ENCODE results near the gene ATL2.
"Not testable (repeated sequence)": the region's sequence is repeated elsewhere in the genome, so short reads cannot be mapped to it uniquely, and the experiment has no call there.

Gene ATL2

DNA sequence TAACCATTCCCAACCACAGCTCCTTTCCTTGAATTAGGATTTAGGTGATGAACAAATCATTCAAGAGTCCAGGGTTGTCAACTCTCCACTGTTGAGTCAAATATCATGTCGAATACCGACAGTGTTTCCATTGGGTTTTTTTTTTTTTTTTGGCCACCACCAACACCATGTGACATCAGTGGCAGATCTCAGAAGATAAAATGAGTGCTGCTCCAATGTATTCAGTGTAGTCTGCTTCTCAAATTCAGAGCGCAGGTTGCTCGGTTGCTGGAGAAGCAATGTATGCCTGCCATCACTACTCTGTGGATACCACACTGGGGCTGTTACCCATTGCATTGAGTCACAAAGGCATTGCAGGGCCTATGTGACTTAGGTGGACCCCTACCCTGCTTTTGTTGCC is 10.8 kb upstream of the ATL2 start:
- DNase-seq: peak; percentile 8

GRCh38 chr2:38386821-38387220 is 9.7 kb upstream of the ATL2 start:
- no peak for DNase-seq

DNA sequence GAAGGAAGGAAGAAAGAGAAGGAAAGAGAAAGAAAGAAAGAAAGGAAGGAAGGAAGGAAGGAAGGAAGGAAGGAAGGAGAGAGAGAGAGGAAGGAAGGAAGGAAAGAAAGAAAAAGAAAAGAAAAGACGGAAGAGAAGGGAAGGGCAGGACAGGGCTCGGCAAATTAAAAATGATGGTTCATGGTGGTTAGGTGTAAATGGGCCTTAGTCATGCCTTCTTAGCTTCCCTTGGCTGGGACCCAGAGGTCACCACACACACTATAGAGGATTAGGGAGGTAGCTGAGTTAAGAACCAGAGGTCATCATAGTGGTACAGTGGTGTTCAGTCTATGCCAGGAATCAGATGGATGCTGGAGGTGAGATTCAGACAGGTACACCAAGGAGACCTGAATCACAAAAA is 9.3 kb upstream of the ATL2 start:
- DNase-seq: no peak

GRCh38 chr2:38384338-38384737 is 7.3 kb upstream of the ATL2 start:
- no peak for DNase-seq

DNA sequence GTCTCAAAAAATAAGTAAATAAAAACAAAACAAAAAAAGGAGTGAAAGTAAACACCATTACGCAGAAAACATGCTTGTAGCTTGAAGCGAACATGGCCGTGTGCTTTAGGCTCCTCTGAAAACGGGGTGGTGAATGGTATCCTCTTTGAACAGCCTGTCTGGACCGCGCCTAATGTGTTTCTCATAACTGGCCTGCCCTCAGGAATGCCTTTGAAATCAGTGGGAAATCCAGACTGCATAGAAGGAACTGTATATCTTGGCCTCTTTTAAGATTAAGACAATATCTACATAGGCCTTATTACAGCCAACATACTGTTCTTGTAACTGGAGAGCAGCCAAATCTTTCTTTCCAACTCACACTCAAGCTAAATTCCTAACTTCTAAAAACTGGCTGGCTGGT is 6.7 kb upstream of the ATL2 start:
- not testable (repeated sequence) for DNase-seq

- DNase-seq: no peak
Observed at GRCh38 chr2:38381381-38382143, 4.5 kb upstream of the ATL2 start.

DNA sequence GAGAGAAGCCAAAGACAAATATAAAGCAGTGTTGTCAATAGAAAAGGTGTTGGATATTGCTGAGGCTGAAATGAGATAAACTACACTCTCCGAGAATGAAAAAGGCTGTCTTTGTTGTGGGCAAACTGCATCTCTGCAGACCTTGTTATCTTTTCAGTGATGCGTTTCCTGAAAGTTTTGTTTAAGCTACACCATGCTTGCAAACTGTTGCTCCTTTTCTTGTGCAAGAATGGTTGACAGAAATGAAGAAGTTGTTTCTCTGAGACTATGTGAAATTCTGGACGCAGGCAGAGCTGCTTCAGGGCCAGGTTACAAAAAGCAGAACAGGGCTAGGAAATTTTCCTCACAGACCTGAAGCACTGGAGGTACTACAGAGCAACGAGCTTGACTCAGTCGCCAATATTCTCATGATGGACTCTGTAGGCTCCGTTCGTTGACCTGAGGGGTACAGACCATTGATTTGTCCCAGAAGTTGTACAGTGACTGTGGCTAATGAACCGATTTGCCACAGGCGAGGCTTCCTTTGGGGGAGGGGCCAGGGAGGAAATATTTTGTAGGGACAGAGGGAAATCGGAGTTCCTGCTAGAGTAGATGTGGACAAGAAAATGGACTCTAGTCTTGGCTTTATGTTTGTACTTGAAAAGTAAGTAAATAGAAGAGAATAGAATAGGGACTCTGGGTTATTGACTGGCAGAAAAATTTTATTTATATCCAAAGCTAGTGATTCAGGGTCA is 3.5 kb upstream of the ATL2 start:
- peak; percentile 10 for DNase-seq

DNA sequence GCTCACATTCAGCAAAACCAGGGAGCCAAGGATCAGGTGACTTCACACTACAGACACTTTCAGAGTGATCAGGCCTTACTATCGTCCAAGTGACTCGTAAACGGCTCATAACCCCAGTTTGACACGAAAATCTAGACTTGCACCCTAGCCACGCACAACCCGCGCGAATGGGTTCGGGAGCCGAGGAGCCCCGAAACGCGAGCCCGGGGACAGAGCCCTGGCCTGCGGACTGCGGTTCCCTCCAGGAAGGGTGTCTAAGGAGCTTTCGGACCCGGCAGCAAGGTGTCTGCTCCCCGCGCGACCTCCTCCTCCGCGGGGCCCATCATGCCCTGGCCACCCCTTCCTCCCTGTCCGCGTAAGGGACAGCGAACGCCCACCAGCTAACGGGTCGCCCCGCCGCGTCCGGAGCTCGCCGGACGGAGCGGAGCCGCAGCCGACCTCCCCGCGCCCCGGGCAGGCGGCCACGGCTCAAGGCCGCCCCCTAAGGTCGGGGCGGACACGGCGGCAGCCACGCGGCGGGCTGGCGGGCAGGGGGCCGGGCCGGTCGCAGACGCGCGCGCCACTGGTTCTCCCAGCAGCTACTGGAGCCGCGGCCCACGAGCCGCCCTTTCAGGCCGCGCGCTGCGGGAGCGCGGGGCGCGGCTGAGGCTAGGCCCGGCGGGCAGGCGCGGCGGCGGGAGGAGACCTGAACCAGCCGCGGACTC is 575 bp downstream of the ATL2 start:
- peak; percentile 72 for DNase-seq

GRCh38 chr2:38375696-38376345 is 1.3 kb downstream of the ATL2 start:
- DNase-seq: no peak

DNA sequence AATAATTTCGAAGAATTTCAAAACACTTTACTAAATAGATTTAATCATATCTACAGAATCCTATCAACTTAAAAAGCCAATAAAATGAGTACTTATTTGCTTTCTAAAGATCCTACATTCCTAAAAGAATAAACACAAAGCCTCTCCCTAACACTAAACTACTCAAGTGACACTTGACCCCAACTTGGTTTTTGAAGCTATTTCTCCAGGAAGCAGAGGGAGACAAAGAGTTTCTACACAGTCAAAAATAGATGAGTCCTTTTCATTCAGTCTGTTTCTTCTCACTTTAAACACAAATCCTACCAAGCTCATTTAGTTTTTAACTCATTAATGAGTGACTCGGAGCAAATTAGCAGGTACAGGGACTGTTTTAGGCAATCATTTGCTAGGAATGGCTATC is 2.1 kb downstream of the ATL2 start:
- no peak for DNase-seq

GRCh38 chr2:38371235-38371634 is 5.8 kb downstream of the ATL2 start:
- no peak for DNase-seq

- no peak for DNase-seq
Observed at GRCh38 chr2:38370664-38371063, 6.4 kb downstream of the ATL2 start.

DNA sequence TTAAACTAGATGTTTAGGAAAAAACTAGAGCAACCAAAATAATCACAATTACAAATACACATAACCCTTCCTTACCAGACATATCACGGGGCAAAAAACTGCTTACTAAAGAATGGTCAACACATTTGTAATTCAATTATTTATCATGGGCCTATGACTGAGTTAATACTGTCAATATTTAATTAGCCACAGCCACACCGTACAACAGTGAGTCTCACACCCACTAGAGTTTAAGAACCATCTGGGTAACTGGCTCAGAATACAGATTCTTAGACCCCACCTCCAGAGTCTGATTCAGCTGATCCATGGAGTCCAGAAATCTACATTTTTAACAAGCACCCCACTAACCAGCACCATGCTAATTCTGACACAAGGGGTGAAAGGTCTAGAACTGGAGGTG is 14.8 kb downstream of the ATL2 start:
- DNase-seq: no peak

DNA sequence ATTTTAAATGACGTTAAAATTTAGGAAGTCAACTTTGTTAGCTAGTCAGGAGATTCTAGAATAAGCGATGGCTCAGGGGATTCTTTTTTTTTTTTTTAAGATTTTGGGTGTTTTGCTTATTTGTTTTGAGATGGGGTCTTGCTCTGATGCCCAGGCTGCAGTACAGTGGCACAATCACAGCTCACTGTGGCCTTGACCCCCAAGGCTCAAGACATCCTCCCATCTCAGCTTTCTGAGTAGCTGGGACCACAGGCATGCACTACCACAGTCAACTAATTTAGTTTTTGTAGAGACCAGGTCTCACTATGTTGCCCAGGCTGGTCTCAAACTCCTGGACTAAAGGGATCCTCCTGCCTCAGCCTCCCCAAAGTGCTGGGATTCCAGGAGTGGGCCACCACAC is 16.9 kb downstream of the ATL2 start:
- no peak for DNase-seq

DNA sequence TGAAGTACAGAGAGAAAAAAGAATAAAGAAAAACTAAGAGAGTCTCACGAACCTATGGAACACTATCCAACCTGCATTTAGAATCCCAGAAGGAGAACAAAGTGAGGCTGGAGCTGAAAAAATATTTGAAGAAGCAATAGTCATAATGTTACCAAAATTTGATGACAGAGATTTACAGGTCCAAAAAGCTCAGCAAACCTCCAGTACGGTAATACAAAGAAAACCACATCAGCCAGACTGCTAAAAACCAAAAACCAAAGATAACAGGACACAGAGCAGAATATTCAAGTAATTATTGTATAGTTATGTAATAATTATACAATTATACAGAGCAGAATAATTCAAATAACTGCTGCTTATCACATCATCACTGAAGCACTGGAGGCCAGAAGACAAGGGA is 23.7 kb downstream of the ATL2 start:
- peak; percentile 21 for DNase-seq

DNA sequence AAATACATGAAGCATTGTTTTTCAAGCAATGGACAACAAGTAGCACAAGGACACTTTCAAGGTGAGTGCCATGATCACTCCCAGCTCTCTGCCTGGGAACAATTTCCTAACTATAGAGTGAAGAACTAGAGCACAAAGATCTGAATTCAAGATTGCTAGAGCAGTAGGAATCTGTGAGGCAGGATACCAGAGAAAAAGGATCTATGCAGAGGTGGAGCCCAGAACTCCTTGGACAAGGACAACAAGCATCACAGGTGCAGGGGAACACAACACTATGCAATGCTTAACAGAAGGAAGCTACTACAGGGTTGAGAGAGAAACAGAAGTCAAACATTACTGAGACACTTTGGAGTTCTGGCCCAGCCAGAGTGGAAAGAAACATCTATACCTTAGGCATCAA is 24.7 kb downstream of the ATL2 start:
- no peak for DNase-seq

GRCh38 chr2:38345323-38346038 is 31.6 kb downstream of the ATL2 start:
- no peak for DNase-seq

DNA sequence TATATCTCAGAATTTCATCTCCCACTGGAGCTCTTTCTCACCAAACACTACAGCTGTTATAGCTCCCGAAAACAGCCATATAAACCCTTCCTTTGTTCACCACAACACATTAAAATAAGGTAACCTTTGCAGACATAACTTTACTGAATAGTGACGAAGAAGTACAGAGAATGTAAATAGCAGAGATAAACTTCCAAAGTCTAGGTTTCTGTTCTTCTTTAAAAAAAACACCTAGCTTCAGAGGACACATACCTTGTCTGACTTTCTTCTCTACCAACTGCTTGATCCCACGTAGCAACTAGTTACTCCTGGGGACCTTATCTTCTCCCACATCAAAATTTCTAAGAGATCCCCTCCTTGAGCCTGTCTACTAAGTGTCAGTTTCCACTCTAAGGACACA is 32.3 kb downstream of the ATL2 start:
- DNase-seq: no peak

- DNase-seq: no peak
Observed at GRCh38 chr2:38343212-38343611, 33.9 kb downstream of the ATL2 start.

DNA sequence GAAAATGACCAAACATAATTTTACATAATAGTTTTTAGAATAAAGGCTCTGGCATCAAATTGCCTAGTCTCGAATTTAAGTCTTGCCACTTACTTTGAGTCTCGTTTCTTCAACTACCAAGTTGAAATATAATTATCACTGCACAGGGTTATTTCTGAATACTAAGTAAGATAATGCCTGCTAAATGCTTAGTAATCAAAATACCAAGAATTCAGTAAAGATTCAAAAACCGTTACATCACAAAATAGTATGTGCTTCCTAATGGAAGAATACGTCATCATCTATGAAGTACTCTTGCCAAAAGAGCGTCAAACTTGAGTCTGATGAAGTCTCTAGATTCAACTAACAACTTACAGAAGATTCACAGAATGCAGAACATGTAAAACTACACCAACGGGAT is 40.5 kb downstream of the ATL2 start:
- DNase-seq: no peak

DNA sequence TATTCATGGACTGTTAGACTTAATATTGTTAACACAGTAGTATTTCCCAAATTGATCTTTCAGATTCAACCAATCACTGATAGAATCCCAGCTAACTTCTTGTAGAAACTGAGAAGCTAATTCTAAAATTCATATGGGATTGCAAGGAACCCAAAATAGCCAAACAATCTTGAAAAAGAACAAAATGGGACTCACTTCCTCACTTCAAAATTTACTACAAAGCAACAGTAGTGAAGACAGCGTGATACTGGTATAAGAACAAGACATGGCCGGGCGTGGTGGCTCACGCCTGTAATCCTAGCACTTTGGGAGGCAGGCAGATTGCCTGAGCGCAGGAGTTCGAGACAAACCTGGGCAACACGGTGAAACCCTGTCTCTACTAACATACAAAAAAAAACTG is 46.3 kb downstream of the ATL2 start:
- no peak for DNase-seq

GRCh38 chr2:38327580-38327979 is 49.5 kb downstream of the ATL2 start:
- DNase-seq: no peak

- DNase-seq: no peak
Observed at GRCh38 chr2:38323623-38324022, 53.5 kb downstream of the ATL2 start.
